Neural cell (in vitro differentiated cells): ENCODE results near the gene VPS13C. TPM values are rescaled to one million over a fixed set of nuclear protein-coding genes. Genes with fewer than 3 reads are reported as not detected.

Source experiments
- H2AFZ ChIP-seq: fragments of 200-600, 300-800 bp; sonication (generic), shearing (Covaris generic); 2 replicates; pipeline ENCODE4 v1.6.0; 2014; ENCODE audit warnings: low read depth, mild to moderate bottlenecking, antibody characterized with exemption, low read length, moderate library complexity
- H3F3A ChIP-seq: fragments of 200-600 bp; shearing (Covaris generic); 2 replicates; pipeline ENCODE4 v1.6.1; 2016; ENCODE audit warnings: mild to moderate bottlenecking, moderate library complexity, mixed read lengths, antibody characterized with exemption, low read length; ENCODE audit not compliant: insufficient read depth, poor library complexity, severe bottlenecking
- H3K27ac ChIP-seq: fragments of 200-600, 300-800 bp; sonication (generic), shearing (Covaris generic); 2 replicates; pipeline ENCODE4 v1.5.1; 2014; ENCODE audit warnings: mild to moderate bottlenecking, low read length, moderate library complexity
- H3K27me3 ChIP-seq: fragments of 300-800, 200-600 bp; sonication (generic), shearing (Covaris generic); 2 replicates; pipeline ENCODE4 v1.6.0; 2014; ENCODE audit warnings: mild to moderate bottlenecking, low read depth, low read length, moderate library complexity; ENCODE audit not compliant: insufficient read depth
- H3K36me3 ChIP-seq: fragments of 300-800, 200-600 bp; sonication (generic), shearing (Covaris generic); 2 replicates; pipeline ENCODE4 v1.5.1; 2014; ENCODE audit warnings: mild to moderate bottlenecking, antibody characterized with exemption, low read length, moderate library complexity; ENCODE audit not compliant: insufficient read depth
- H3K4me2 ChIP-seq: fragments of 300-800, 200-600 bp; sonication (generic), shearing (Covaris generic); 2 replicates; pipeline ENCODE4 v1.6.0; 2014; ENCODE audit warnings: mild to moderate bottlenecking, low read length
- H3K4me3 ChIP-seq: fragments of 300-800, 200-600 bp; sonication (generic), shearing (Covaris generic); 2 replicates; pipeline ENCODE4 v1.5.1; 2014; ENCODE audit warnings: mild to moderate bottlenecking, low read length, moderate library complexity
- H3K79me2 ChIP-seq: fragments of 200-600 bp; shearing (Covaris generic); replicated peaks from 2 replicates; pipeline ENCODE4 v1.6.0; 2014; ENCODE audit warnings: mild to moderate bottlenecking, low read length, moderate library complexity; ENCODE audit not compliant: insufficient read depth
- H3K9ac ChIP-seq: fragments of 300-800, 200-600 bp; sonication (generic), shearing (Covaris generic); 2 replicates; pipeline ENCODE4 v1.6.1; 2016; ENCODE audit warnings: mild to moderate bottlenecking, low read length, mixed read lengths
- H3K9me2 ChIP-seq: fragments of 200-600 bp; shearing (Covaris generic); 2 replicates; pipeline ENCODE4 v1.6.1; 2016; ENCODE audit warnings: mild to moderate bottlenecking, low read length, mixed read lengths; ENCODE audit not compliant: insufficient read depth
- H3K9me3 ChIP-seq: fragments of 200-600, 300-800 bp; sonication (generic), shearing (Covaris generic); 2 replicates; pipeline ENCODE4 v1.6.1; 2016; ENCODE audit warnings: mild to moderate bottlenecking, mixed run types, low read length, moderate library complexity, mixed read lengths
- H4K20me1 ChIP-seq: fragments of 200-600 bp; shearing (Covaris generic); 2 replicates; pipeline ENCODE4 v1.6.1; 2016; ENCODE audit warnings: mild to moderate bottlenecking, mixed run types; ENCODE audit not compliant: insufficient read depth
- CTCF ChIP-seq: fragments of 450-650 bp; IDR thresholded peaks from 2 replicates; pipeline ENCODE4 v1.5.1; 2014; ENCODE audit warnings: antibody characterized with exemption, mild to moderate bottlenecking, moderate library complexity; ENCODE audit not compliant: poor library complexity, severe bottlenecking
- EP300 ChIP-seq: fragments of 450-650 bp; conservative IDR thresholded peaks from 2 replicates; pipeline ENCODE4 v1.6.1; 2014; ENCODE audit warnings: antibody characterized with exemption, mild to moderate bottlenecking, moderate library complexity; ENCODE audit not compliant: poor library complexity, severe bottlenecking
- EZH2 ChIP-seq: fragments of 200-600, 300-800 bp; shearing (Covaris generic), sonication (generic); IDR thresholded peaks from 2 replicates; pipeline ENCODE4 v1.6.1; 2014; ENCODE audit warnings: antibody characterized with exemption, low read length, borderline replicate concordance, mild to moderate bottlenecking; ENCODE audit not compliant: insufficient read depth, poor library complexity, severe bottlenecking
- MXI1 ChIP-seq: fragments of 450-650 bp; conservative IDR thresholded peaks from 2 replicates; pipeline ENCODE4 v1.6.1; 2014; ENCODE audit warnings: antibody characterized with exemption, mild to moderate bottlenecking; ENCODE audit not compliant: poor library complexity, severe bottlenecking
- POLR2AphosphoS5 ChIP-seq: IDR thresholded peaks from 2 replicates; pipeline ENCODE4 v1.6.1; 2012
- RAD21 ChIP-seq: fragments of 450-650 bp; conservative IDR thresholded peaks from 2 replicates; pipeline ENCODE4 v1.6.1; 2014; ENCODE audit warnings: antibody characterized with exemption, mild to moderate bottlenecking, moderate library complexity
- REST ChIP-seq: IDR thresholded peaks from 2 replicates; pipeline ENCODE4 v1.6.1; 2012; ENCODE audit warnings: borderline replicate concordance
- SMC3 ChIP-seq: fragments of 450-650 bp; conservative IDR thresholded peaks from 2 replicates; pipeline ENCODE4 v1.6.1; 2014; ENCODE audit warnings: antibody characterized with exemption, mild to moderate bottlenecking, moderate library complexity; ENCODE audit not compliant: poor library complexity
- TAF1 ChIP-seq: IDR thresholded peaks from 2 replicates; pipeline ENCODE4 v1.6.1; 2012; ENCODE audit warnings: low read depth
- polyA plus RNA-seq: library from polyadenylated mRNA; depleted of rRNA; stranded (reverse); fragments of >200 nt; gene quantifications from 2 replicates; pipeline ENCODE4 v1.2.3, GENCODE V29; 2014

The VPS13C gene
- polyA plus RNA-seq, 1 donor from 2014 or later = 92.6 TPM

- no peak overlapping the region for H2AFZ ChIP-seq
- no peaks in the 10 kb centered on the region for H3F3A ChIP-seq
- no peaks in the 10 kb centered on the region for H3K9me2 ChIP-seq
- no peaks in the 10 kb centered on the region for H3K79me2 ChIP-seq
- H3K9me3 ChIP-seq = no peaks in the 10 kb centered on the region
- TF ChIP-seq SMC3 (peak; percentile 97), MXI1 (peak; percentile 23), CTCF (peak; percentile 95), EZH2 (no peak), RAD21 (peak; percentile 94)
- no peak overlapping the region for H3K9ac ChIP-seq
- no peaks in the 10 kb centered on the region for H3K27me3 ChIP-seq
- no peaks in the 10 kb centered on the region for H3K36me3 ChIP-seq
- no peak overlapping the region for H3K4me3 ChIP-seq
- no peak overlapping the region for H3K4me2 ChIP-seq
- H3K27ac ChIP-seq = no peak overlapping the region
- no peaks in the 10 kb centered on the region for H4K20me1 ChIP-seq
Observed at GRCh38 chr15:61834076-61834697, 226.1 kb downstream of the VPS13C start.

GRCh38 chr15:61832223-61832622 lies 228.0 kb downstream of the VPS13C start:
- Histone ChIP-seq H3K36me3 (no peaks in the 10 kb centered on the region), H4K20me1 (no peaks in the 10 kb centered on the region), H3F3A (no peaks in the 10 kb centered on the region), H3K9me2 (no peaks in the 10 kb centered on the region), H3K4me2 (no peak overlapping the region), H2AFZ (no peak overlapping the region), H3K9ac (no peak overlapping the region), H3K79me2 (no peaks in the 10 kb centered on the region), H3K27me3 (no peaks in the 10 kb centered on the region), H3K27ac (no peak overlapping the region), H3K4me3 (no peak overlapping the region), H3K9me3 (no peaks in the 10 kb centered on the region)
- TF ChIP-seq MXI1 = no peak
- no peak for TF ChIP-seq EP300
- no peak for TF ChIP-seq RAD21
- no peak for TF ChIP-seq POLR2AphosphoS5
- no peak for TF ChIP-seq SMC3
- no peak for TF ChIP-seq CTCF
- TF ChIP-seq TAF1 = no peak
- TF ChIP-seq EZH2 = no peak
- TF ChIP-seq REST = no peak
